Left ventricle myocardium inferior (tissue), 1 donor: Measurements from ENCODE around the gene LIPI. TPM values are rescaled to one million over a fixed set of nuclear protein-coding genes. Genes with fewer than 3 reads are reported as not detected.
A peak's percentile ranks its signal among the peaks of the same experiment; 100 is the strongest.

Experiments
- DNase-seq: peaks from one replicate; pipeline ENCODE4 v3.0.0-alpha.2; 2020
- H3K27ac ChIP-seq: fragments of 200-600 bp; replicated peaks from 2 replicates; pipeline ENCODE4 v1.8.0; 2021
- H3K27me3 ChIP-seq: fragments of 200-600 bp; 2 replicates; pipeline ENCODE4 v1.8.0; 2021; ENCODE audit warnings: low read depth
- H3K36me3 ChIP-seq: fragments of 200-600 bp; 2 replicates; pipeline ENCODE4 v1.8.0; 2021
- H3K4me1 ChIP-seq: fragments of 200-600 bp; 2 replicates; pipeline ENCODE4 v1.8.0; 2021
- H3K4me3 ChIP-seq: fragments of 200-600 bp; 2 replicates; pipeline ENCODE4 v1.8.0; 2021; ENCODE audit warnings: mild to moderate bottlenecking, moderate library complexity
- H3K9me3 ChIP-seq: fragments of 200-600 bp; replicated peaks from 2 replicates; pipeline ENCODE4 v1.8.0; 2021
- CTCF ChIP-seq: fragments of 200-600 bp; IDR thresholded peaks from 2 replicates; pipeline ENCODE4 v1.8.0; 2021; ENCODE audit warnings: antibody characterized with exemption, mild to moderate bottlenecking, borderline replicate concordance
- intact Hi-C: fragments of 100-400 bp; cut with micrococcal nuclease; formaldehyde crosslinking; loops from one replicate; pipeline ENCODE4 v1.11.0; 2022
- long read RNA-seq: library from polyadenylated mRNA; unstranded; transcript quantifications from one replicate; pipeline ENCODE4 v2.0.0, GENCODE V29; 2021
- total RNA-seq: library from RNA; stranded (reverse); fragmentation: NEBNext Ultra II Directional; extraction: Animal tissue kit (Norgen Biotek cat#: 25700); gene quantifications from one replicate; pipeline ENCODE4 v1.2.1, GENCODE V29; 2021
- donor health status: DM: no; HTN: yes; CAD: no; lungs with severe emphysema.

Gene LIPI
- total RNA-seq, result not detected
- long read RNA-seq, result 0 reads

DNA sequence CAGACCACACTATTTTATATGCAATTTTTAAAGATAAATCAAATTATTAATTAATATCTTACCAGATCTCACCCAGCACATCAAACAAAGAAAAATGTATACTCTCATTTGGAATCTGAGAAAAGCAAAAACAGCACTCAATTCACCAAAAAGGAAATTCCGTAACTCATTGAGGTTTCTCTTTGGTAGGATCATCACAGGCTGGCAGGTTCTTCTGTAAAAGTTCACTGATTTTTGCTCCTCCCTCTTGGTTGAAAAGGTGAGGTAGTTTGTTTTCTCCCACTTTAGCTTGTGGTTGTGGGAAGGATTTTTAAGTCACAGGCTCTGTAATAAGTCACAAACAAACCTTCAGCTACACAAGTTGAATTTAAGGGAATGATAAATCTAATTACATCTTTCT, at the start of gene LIPI:
LIPI (minus strand) TSS at position 218 of the 400 bp plus-strand sequence; CDS start at position 108, 110 bp downstream.
- H3K36me3 ChIP-seq, result no peaks in the 10 kb centered on the region
- DNase-seq, result no peak
- no peak within 1 kb of the TSS for H3K4me3 ChIP-seq
- TF ChIP-seq CTCF, result no peak
- peaks cover 25% of the 10 kb centered on the region for H3K27me3 ChIP-seq
- H3K9me3 ChIP-seq, result no peaks in the 10 kb centered on the region
- peaks cover under 1% of the 10 kb centered on the region for H3K4me1 ChIP-seq
- H3K27ac ChIP-seq, result no peak within 1 kb of the TSS
- intact Hi-C loops, result no loop called here

- intact Hi-C loops, result no loop called here
These were observed 49.5 kb upstream of the LIPI start for GRCh38 chr21:14260174-14260764.

GRCh38 chr21:14259747-14260146, 49.0 kb upstream of the LIPI start:
- H3K36me3 ChIP-seq, result no peaks in the 10 kb centered on the region
- no peak for DNase-seq
- intact Hi-C loops, result loop anchor here (10.0 kb wide), 1 partner anchor 1335 kb away; no protein-coding TSS in a partner anchor
- peak; percentile 68 for TF ChIP-seq CTCF
- no peak overlapping the region for H3K27ac ChIP-seq
- peaks cover 8% of the 10 kb centered on the region for H3K27me3 ChIP-seq
- H3K4me1 ChIP-seq, result no peaks in the 10 kb centered on the region
- H3K4me3 ChIP-seq, result no peak overlapping the region
- H3K9me3 ChIP-seq, result no peaks in the 10 kb centered on the region

More at GRCh38 chr21:14260174-14260764, 49.5 kb upstream of the LIPI start:
- H3K9me3 ChIP-seq, result no peaks in the 10 kb centered on the region
- H3K27ac ChIP-seq, result no peak overlapping the region
- no peak for DNase-seq
- H3K36me3 ChIP-seq, result no peaks in the 10 kb centered on the region
- TF ChIP-seq CTCF, result no peak
- H3K27me3 ChIP-seq, result peaks cover 13% of the 10 kb centered on the region
- no peak overlapping the region for H3K4me3 ChIP-seq
- no peaks in the 10 kb centered on the region for H3K4me1 ChIP-seq

- Histone ChIP-seq H3K36me3 (no peaks in the 10 kb centered on the region), H3K9me3 (no peaks in the 10 kb centered on the region), H3K27me3 (peaks cover 12% of the 10 kb centered on the region), H3K4me3 (no peak overlapping the region), H3K27ac (no peak overlapping the region), H3K4me1 (no peaks in the 10 kb centered on the region)
- TF ChIP-seq CTCF, result no peak
- intact Hi-C loops, result loop anchor here (10.0 kb wide), 1 partner anchor 1343 kb away; no protein-coding TSS in a partner anchor
- DNase-seq, result no peak
These were observed 40.6 kb upstream of the LIPI start for GRCh38 chr21:14251336-14251735.

DNA sequence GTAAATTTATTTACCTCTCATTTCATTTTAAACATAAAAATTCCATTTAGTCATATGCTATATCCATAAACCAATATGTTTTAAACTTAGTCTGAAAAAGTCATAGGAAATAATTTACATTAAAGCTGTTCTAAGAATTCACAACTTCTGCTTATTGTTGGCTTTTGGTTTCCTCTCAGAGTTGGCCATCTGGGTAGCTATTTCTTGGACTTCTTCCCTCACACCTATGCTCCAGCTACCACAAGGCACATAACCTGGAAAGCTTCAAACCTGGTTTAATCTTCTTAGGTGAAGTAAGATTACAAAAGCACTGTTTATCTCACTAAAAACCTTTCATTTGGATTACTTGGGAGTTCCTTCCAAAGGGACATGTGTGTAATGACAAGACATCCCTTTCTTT, 35.0 kb upstream of the LIPI start:
- Histone ChIP-seq H3K4me3 (no peak overlapping the region), H3K36me3 (no peaks in the 10 kb centered on the region), H3K9me3 (no peaks in the 10 kb centered on the region), H3K4me1 (no peaks in the 10 kb centered on the region), H3K27ac (no peak overlapping the region), H3K27me3 (peaks cover 9% of the 10 kb centered on the region)
- no peak for DNase-seq
- intact Hi-C loops, result no loop called here
- TF ChIP-seq CTCF, result no peak
